ENCODE results near the gene DHX16. TPM values are rescaled to one million over a fixed set of nuclear protein-coding genes. Genes with fewer than 3 reads are reported as not detected.

DHX16 gene
- total and polyA plus RNA-seq, 2 of the 8 experiments (the other 6 are each of a cell fraction or from before 2014, with no cell fraction given), result 27.4 to 44.4 TPM

- Histone ChIP-seq H3K4ac (replicated peaks; ENCODE audit: insufficient read length, low read depth, low read length) (no peak overlapping the region), H3K27ac (ENCODE audit: low read depth, low read length) (no peak overlapping the region), H2BK20ac (ENCODE audit: low read length) (no peak overlapping the region), H2BK15ac (ENCODE audit: low read length) (no peak overlapping the region), H3K9ac (replicated peaks in 1 of 4; ENCODE audit: extremely low read depth in 1 of 4, low read depth in 3 of 4, low read length in 3 of 4) (no peak overlapping the region), H2AK5ac (ENCODE audit: low read depth, low read length) (no peak overlapping the region), H2BK12ac (ENCODE audit: low read depth, low read length) (no peak overlapping the region), H2BK5ac (ENCODE audit: low read depth, low read length) (no peak overlapping the region), H3K9me3 (ENCODE audit: insufficient read depth in 2 of 2, low read depth in 1 of 2, low read length in 1 of 2) (no peaks in the 10 kb centered on the region), H3K23ac (ENCODE audit: insufficient read length) (no peak overlapping the region), H2AFZ (ENCODE audit: low read length) (no peak overlapping the region), H3K4me3 (ENCODE audit: extremely low read depth in 1 of 4, insufficient read depth in 2 of 4, low read depth in 3 of 4, low read length in 4 of 4) (no peak overlapping the region), H3K27me3 (replicated peaks in 1 of 4; ENCODE audit: control insufficient read depth in 3 of 4, extremely low read depth in 1 of 4, insufficient read depth in 3 of 4, low read length in 3 of 4) (no peaks in the 10 kb centered on the region), H3K79me1 (ENCODE audit: low read depth, low read length) (no peaks in the 10 kb centered on the region; the same call in 1 of the 2 replicates), H3K23me2 (ENCODE audit: low read depth, low read length) (no peaks in the 10 kb centered on the region), H3K36me3 (ENCODE audit: control insufficient read depth in 2 of 4, insufficient read depth in 4 of 4, low read length in 3 of 4) (peaks cover 15 to 53% (median 38%) of the 10 kb centered on the region in 4 experiments; a peak in 7 of 8 replicates), H3K4me1 (replicated peaks in 1 of 4; ENCODE audit: control insufficient read depth in 3 of 4, insufficient read depth in 4 of 4, low read length in 3 of 4) (no peaks in the 10 kb centered on the region; a peak in 1 of 7 replicates), H3K56ac (replicated peaks; ENCODE audit: insufficient read length, low read depth, low read length) (no peak overlapping the region), H3K14ac (ENCODE audit: insufficient read length) (no peak overlapping the region), H4K91ac (replicated peaks; ENCODE audit: insufficient read length, low read length) (no peak overlapping the region), H4K20me1 (replicated peaks in 1 of 2; ENCODE audit: control insufficient read depth in 1 of 2, insufficient read depth in 2 of 2, low read length in 2 of 2) (peaks cover 3 to 5% of the 10 kb centered on the region in 2 experiments), H4K8ac (ENCODE audit: extremely low read depth, insufficient read depth, low read length) (no peak overlapping the region), H3K4me2 (ENCODE audit: insufficient read depth in 1 of 2, low read depth in 2 of 2, low read length in 2 of 2) (no peak overlapping the region), H4K5ac (ENCODE audit: insufficient read length, low read depth, low read length) (no peak overlapping the region), H2BK120ac (replicated peaks; ENCODE audit: low read depth, low read length) (no peak overlapping the region), H3K18ac (ENCODE audit: extremely low read depth, low read length) (no peak overlapping the region), H3K79me2 (ENCODE audit: control insufficient read depth in 1 of 2, insufficient read depth in 2 of 2, low read length in 2 of 2) (no peaks in the 10 kb centered on the region)
- ChIA-PET POLR2A (ENCODE audit: partially characterized antibody) (interaction anchor here (1.3 to 35.9 kb wide), 4 partner anchors 7 to 103 kb away, joined by 4 to 732 read pairs (median 368); partner anchors contain the start of genes MDC1, NRM and TUBB), CTCF (ENCODE audit: partially characterized antibody) (interaction anchor here (0.7 to 1.8 kb wide), 2 partner anchors 18 to 23 kb away, joined by 4 to 5 read pairs; no protein-coding TSS in a partner anchor)
- FAIRE-seq, result no peak
- DNase-seq (ENCODE audit: low read depth in 1 of 2, low spot score in 2 of 2), result no peak
- WGBS, 2 experiments (ENCODE audit: extremely low coverage in 1 of 2, insufficient coverage in 1 of 2, insufficient read length in 1 of 2, insufficient replicate concordance in 2 of 2, low coverage in 1 of 2, low lambda C conversion rate in 2 of 2, missing lambda C conversion rate in 1 of 2), result 92% methylated on average over 5 of the region's 6 CpGs; no CpG with 5 or more reads in 1 of the 2 experiments
- TF ChIP-seq CREB1 (IDR thresholded peaks at IDR 0.05) (no peak), EP300 (IDR thresholded peaks at IDR 0.05; ENCODE audit: borderline replicate concordance in 1 of 2, low read depth in 2 of 2, low read length in 2 of 2) (no peak), JUN (IDR thresholded peaks at IDR 0.05; ENCODE audit: low read depth, low read length) (no peak), CBX8 (IDR thresholded peaks at IDR 0.05; ENCODE audit: borderline replicate concordance, low read depth, low read length) (no peak), POLR2A (IDR thresholded peaks at IDR 0.05; ENCODE audit: control extremely low read depth in 1 of 2, low read depth in 2 of 2, low read length in 2 of 2) (no peak), CBX5 (IDR thresholded peaks at IDR 0.05; ENCODE audit: low read depth, low read length) (no peak), HDAC6 (IDR thresholded peaks at IDR 0.05; ENCODE audit: low read depth, low read length) (no peak), TEAD4 (IDR thresholded peaks at IDR 0.05; ENCODE audit: low read depth, low read length) (no peak), BRCA1 (IDR thresholded peaks at IDR 0.05; ENCODE audit: low read depth, low read length) (no peak), RBBP5 (IDR thresholded peaks at IDR 0.05; ENCODE audit: borderline replicate concordance, low read depth, low read length) (no peak), SUZ12 (IDR thresholded peaks at IDR 0.05; ENCODE audit: low read length) (no peak), POLR2AphosphoS5 (IDR thresholded peaks at IDR 0.05; ENCODE audit: low read depth, low read length) (no peak), KDM1A (IDR thresholded peaks at IDR 0.05; ENCODE audit: borderline replicate concordance, low read length) (no peak), SIX5 (IDR thresholded peaks at IDR 0.05; ENCODE audit: low read depth, low read length) (no peak), CHD1 (IDR thresholded peaks at IDR 0.05; ENCODE audit: low read depth, low read length) (no peak)
These were observed 34.6 kb upstream of the DHX16 start for GRCh38 chr6:30707281-30707850.

All from H1 (cell line).